ENCODE measurements around the gene MRRF. TPM values are rescaled to one million over a fixed set of nuclear protein-coding genes. Genes with fewer than 3 reads are reported as not detected.

Gene MRRF
- total and polyA plus RNA-seq, 2 of the 4 experiments (the other 2 are of a cell fraction) = 32.1 to 38.0 TPM

- in situ Hi-C loops (cut with MboI; ENCODE audit: low sequenced_read_pairs) (no loop called here), intact Hi-C loops (cut with micrococcal nuclease) (no loop called here), dilution Hi-C loops (cut with HindIII; ENCODE audit: low sequenced_read_pairs, unreplicated experiment) (no loop called here)
- no peak overlapping the region for H4K91ac ChIP-seq (ENCODE audit: insufficient read depth, low read depth, low read length)
- H3K9me3 ChIP-seq (ENCODE audit: control insufficient read depth, insufficient read depth, low read length) = no peaks in the 10 kb centered on the region
- H3K4me3 ChIP-seq (ENCODE audit: insufficient read depth, low read depth, low read length) = no peak overlapping the region
- H3K4me2 ChIP-seq (ENCODE audit: low read depth, low read length) = no peak overlapping the region
- no peak overlapping the region for H3K4ac ChIP-seq (ENCODE audit: low read depth, low read length)
- TF ChIP-seq RCOR1 (IDR thresholded peaks at IDR 0.05; ENCODE audit: insufficient replicate concordance, low read length) = no peak
- TF ChIP-seq MXI1 (IDR thresholded peaks at IDR 0.05; ENCODE audit: borderline replicate concordance, low read depth, low read length) = no peak
- no peak for TF ChIP-seq MAZ (IDR thresholded peaks at IDR 0.05; ENCODE audit: borderline replicate concordance, low read depth, low read length)
- no peak for TF ChIP-seq CTCF (conservative IDR thresholded peaks at IDR 0.05; ENCODE audit: low read depth, low read length)
- TF ChIP-seq, protein P1, sequence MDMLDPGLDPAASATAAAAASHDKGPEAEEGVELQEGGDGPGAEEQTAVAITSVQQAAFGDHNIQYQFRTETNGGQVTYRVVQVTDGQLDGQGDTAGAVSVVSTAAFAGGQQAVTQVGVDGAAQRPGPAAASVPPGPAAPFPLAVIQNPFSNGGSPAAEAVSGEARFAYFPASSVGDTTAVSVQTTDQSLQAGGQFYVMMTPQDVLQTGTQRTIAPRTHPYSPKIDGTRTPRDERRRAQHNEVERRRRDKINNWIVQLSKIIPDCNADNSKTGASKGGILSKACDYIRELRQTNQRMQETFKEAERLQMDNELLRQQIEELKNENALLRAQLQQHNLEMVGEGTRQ (IDR thresholded peaks at IDR 0.05; ENCODE audit: low read depth, low read length) = no peak
- TF ChIP-seq POLR2A (IDR thresholded peaks at IDR 0.05; ENCODE audit: low read depth, low read length) = no peak
- TF ChIP-seq RFX5 (IDR thresholded peaks at IDR 0.05; ENCODE audit: low read depth, low read length) = no peak
- TF ChIP-seq FOS (IDR thresholded peaks at IDR 0.05; ENCODE audit: low read depth, low read length) = no peak
- no peak for TF ChIP-seq RAD21 (IDR thresholded peaks at IDR 0.05; ENCODE audit: low read length)
- no peak for TF ChIP-seq NFE2L2 (IDR thresholded peaks at IDR 0.05; ENCODE audit: low read depth, low read length)
- no peak for TF ChIP-seq MAFK (IDR thresholded peaks at IDR 0.05; ENCODE audit: low read depth, low read length)
- TF ChIP-seq CEBPB (IDR thresholded peaks at IDR 0.05; ENCODE audit: low read depth, low read length) = no peak
- no peak for TF ChIP-seq BHLHE40 (IDR thresholded peaks at IDR 0.05; ENCODE audit: low read depth, low read length)
- H4K20me1 ChIP-seq (ENCODE audit: insufficient read depth, low read length) = no peaks in the 10 kb centered on the region
- H2AK5ac ChIP-seq (ENCODE audit: low read depth, low read length) = no peak overlapping the region
- H2BK15ac ChIP-seq (ENCODE audit: low read depth, low read length) = no peak overlapping the region
- peaks cover 11% of the 10 kb centered on the region for H3K36me3 ChIP-seq (ENCODE audit: control insufficient read depth, insufficient read depth, low read length)
- H4K8ac ChIP-seq (ENCODE audit: low read depth in 2 of 2, low read length in 2 of 2) = no peak overlapping the region
- no peak overlapping the region for H2BK120ac ChIP-seq (ENCODE audit: low read depth, low read length)
- H3K56ac ChIP-seq (ENCODE audit: extremely low read depth, insufficient read depth, low read length) = no peak overlapping the region
- POLR2A ChIA-PET (ENCODE audit: unreplicated experiment) = no interaction called here
- H3K23ac ChIP-seq (ENCODE audit: low read depth, low read length) = no peak overlapping the region
- H3K9me1 ChIP-seq (ENCODE audit: insufficient read depth, low read length) = no peaks in the 10 kb centered on the region; the same call in 1 of the 2 replicates
- DNase-seq (peak; percentile 30), ATAC-seq (ENCODE audit: low read depth) (no peak)
- H3K9ac ChIP-seq (ENCODE audit: low read depth, low read length) = no peak overlapping the region
- BruUV-seq (replicated peaks) = no TSS peak
- H3K27me3 ChIP-seq (ENCODE audit: control insufficient read depth, insufficient read depth, low read length) = peaks cover 21% of the 10 kb centered on the region
- H2AFZ ChIP-seq (replicated peaks; ENCODE audit: low read length, poor library complexity) = no peak overlapping the region
- no peak overlapping the region for H4K5ac ChIP-seq (ENCODE audit: low read depth, low read length)
- H2AK9ac ChIP-seq (replicated peaks; ENCODE audit: low read depth, low read length, poor library complexity) = no peak overlapping the region
- no peak overlapping the region for H3K27ac ChIP-seq (ENCODE audit: insufficient read depth, low read length)
- H2BK20ac ChIP-seq (ENCODE audit: low read depth, low read length) = no peak overlapping the region
- no peaks in the 10 kb centered on the region; a peak in 1 of 4 replicates for H3K79me1 ChIP-seq (ENCODE audit: low read depth in 1 of 2, low read length in 2 of 2)
- no peaks in the 10 kb centered on the region for H3K4me1 ChIP-seq (ENCODE audit: control insufficient read depth, insufficient read depth, low read length)
- CTCF ChIA-PET = interaction anchor here (0.5 kb wide), 1 partner anchor 147 kb away, joined by 3 read pairs; no protein-coding TSS in a partner anchor
- no peak overlapping the region for H2BK5ac ChIP-seq (ENCODE audit: low read depth, low read length, poor library complexity, severe bottlenecking)
- H3K18ac ChIP-seq (ENCODE audit: low read depth, low read length) = no peak overlapping the region
- H3K14ac ChIP-seq (replicated peaks; ENCODE audit: low read depth, low read length) = no peak overlapping the region
- WGBS, 2 experiments (ENCODE audit: extremely low coverage in 2 of 2, insufficient read length in 1 of 2) = 85% methylated on average over 9 of the region's 10 CpGs; no CpG with 5 or more reads in 1 of the 2 experiments
Measured at GRCh38 chr9:122236681-122237080, 28.0 kb upstream of the MRRF start.

Data from IMR-90 (cell line).